ENCODE data around the gene SEMA3E.

The SEMA3E gene

DNA sequence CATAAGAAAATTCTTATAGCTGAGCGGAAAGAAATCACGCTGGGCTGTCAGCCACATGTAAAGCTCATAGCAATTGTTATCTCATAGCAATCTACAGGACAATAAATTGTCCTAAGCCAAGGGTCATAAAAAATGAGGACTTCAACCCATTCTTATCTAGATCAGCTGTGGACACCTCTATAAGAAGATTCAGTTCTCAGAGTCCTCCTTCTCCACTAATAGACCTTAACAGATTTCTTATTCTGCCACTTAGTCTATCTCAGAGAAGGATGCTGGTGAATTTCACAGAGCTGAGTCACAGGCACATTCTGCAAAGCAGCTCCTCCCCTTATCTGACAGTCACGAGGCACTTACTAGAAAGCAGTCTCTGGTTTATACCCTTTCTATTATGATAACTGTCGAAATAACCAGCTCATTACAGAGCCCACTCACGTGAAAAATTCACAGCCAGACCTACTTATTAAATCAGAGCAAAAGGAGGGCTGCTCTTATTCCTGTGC is 300.9 kb downstream of the SEMA3E start:
- DNase-seq (ENCODE audit: low spot score): no peak

DNA sequence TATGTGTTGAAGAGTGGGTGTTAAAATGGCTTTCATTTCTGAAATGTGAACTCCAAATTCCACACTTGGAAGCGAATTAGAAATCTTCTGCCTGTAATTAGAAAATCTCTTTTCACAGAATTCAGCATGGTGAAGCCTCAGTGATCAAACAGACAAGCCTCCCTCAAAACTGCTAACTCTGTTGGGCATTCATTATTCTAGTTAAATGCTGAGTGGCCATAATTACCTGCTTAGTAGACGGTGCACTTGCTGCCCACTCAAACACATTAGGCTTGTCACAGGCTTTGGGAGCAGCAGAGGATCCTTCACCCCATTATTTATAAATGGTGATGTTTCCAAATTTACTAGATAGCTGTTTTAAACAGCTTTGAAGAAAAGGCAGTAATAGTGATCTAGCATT is 309.0 kb downstream of the SEMA3E start:
- DNase-seq (ENCODE audit: low spot score): no peak

DNA sequence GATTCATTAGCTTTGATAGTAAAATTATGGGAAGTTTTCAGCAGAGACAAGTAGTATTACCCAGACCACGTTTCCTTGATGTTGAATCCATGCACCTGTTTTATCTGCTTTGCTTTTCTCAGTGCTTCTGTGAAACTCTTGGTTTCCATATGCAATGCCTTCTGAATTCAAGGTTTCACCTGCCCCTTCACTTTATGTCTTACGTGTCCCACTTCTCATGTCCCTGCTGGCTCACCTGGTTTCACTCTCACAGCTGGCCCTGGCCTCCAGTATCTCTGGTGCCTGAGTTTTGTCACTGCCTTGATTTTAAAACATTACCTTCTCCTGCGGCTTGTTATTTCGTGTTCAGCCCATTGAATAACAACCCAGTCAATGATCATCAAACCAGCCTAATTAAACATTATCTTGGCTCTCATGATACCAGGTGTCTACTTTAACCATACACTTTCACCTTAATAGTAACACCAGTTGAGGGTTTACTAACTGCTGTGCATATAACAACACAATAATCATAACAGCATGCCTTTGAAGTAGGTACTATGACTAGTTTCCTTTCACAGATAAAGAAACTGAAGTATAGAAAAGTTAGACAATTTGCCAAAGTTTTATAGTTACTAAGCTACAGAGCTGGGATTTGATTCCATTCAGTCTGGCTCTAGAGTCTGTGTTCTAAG is 310.5 kb downstream of the SEMA3E start:
- DNase-seq (ENCODE audit: low spot score): no peak

DNA sequence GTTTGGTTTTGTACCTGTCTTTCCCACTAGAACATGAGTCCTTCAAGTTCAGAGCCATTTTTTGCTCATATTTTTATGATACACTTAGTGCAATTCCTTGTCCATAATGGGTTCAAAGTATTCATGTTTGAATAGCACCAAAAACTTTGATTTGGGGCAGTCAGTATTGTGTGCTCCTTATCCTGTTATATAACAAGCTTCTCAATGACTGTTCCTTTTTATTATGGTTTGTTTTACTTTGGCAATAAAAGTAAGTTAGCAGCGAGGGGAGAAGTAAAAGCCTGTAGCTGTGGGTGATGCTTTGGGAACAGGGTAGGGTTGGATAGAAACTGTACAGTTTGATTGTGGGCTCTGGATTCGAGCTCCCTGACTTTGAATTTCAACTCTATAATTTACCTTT is 311.9 kb downstream of the SEMA3E start:
- DNase-seq (ENCODE audit: low spot score): no peak

DNA sequence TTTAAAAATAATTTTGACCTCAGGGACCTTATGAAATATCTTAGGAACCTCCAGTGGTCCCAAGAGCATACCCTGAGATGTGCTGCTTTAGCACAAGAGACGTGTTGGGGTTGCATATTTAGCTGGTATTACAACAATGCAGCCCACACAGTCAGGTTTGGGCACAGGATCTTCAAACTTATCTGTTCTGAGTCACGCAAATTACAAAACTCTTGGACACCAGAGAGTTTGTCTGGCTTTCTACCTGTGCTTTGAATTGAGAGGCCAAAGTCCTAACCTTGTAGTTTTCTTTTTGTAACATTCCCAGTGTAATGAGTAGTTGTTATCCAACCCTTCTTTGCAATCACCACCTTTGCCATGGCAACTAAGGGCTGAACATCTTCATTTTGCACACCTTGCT is 322.7 kb downstream of the SEMA3E start:
- no peak for DNase-seq (ENCODE audit: low spot score)

DNA sequence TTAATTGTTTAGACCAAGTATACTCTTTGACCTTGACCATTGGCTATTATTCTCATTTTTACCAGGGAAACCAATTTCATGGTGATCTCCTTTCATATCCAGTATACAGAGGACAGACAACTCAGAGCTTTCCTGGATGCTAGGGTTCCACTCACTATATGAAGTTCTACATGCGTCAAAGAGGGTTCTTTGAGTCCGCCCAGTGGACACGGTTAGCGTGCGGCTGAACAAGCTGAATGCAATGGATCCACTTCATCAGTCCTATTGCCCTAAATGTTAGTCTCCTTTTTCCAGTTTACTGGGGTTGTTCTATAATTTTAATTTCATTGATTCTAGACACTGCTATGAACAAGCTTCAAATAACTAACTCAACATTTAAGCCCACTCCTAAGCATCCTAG is 323.9 kb downstream of the SEMA3E start:
- no peak for DNase-seq (ENCODE audit: low spot score)

DNA sequence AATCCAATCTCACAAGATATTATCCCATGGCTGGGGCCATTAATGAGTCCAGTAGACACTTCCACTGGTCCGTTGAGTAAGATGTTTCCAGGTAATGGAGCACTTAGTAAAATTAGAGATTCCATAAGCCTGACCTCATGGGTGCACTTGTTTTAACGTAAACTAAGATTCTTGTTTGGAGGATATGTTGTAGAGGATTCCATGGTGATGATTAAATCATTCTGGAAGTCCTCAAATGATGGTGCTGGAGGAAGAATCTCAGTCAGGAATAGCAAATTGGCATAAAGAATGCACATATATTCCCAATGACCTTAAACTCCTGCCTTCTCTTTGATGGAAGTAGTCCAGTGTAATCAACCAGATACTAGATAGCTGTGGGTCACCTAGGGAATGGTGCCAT is 324.3 kb downstream of the SEMA3E start:
- no peak for DNase-seq (ENCODE audit: low spot score)

DNA sequence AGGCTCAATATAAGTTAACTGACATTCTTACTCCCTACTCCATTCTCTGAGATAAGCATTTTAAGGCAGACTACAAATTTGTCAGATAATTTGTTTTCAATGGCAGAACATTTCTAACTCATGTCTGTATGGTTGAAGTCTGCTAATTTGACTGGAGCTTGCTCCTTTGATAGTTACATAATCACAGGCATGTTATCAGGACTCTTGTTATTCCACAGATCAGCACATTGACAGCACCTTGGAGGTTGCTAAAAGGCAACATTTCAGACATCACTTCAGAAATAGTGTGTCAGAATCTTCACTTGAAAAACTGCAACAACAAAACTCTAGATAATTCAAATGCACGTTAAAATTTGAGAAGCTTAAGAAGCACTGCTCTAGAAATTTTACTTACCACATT is 327.9 kb downstream of the SEMA3E start:
- DNase-seq (ENCODE audit: low spot score): no peak

DNA sequence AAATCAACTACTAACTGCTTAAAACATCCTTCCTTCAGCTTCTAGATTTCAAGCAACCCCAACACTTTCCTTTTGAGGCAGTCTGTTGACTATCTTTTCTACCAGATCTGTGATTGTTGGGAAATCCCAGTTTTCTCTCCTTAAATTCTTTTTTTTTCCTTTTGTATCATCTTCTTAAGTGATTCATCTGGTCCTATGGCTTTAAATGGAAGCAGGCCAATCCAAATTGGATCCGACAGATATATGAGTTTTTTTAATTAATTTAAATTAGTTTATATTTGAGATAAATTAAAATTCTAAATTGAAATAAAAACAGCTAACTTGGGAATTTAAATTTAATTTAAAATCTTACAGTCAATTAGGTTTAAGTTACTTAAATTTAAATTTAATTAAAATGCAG is 335.0 kb downstream of the SEMA3E start:
- DNase-seq (ENCODE audit: low spot score): no peak

All from globus pallidus (tissue), 1 donor.